ENCODE measurements around the gene MOB3B.

GRCh38 chr9:27349698-27350080 lies 179.9 kb downstream of the MOB3B start:
- TF ChIP-seq EZH2 (IDR thresholded peaks at IDR 0.05; ENCODE audit: low read length, missing control alignments) = no peak
- TF ChIP-seq CTCF (conservative IDR thresholded peaks at IDR 0.05 in 1 of 2, IDR thresholded peaks at IDR 0.05 in 1 of 2; ENCODE audit: low read depth in 1 of 2, low read length in 2 of 2) = no peak
